Activated naive CD8-positive, alpha-beta T cell (primary cell): ENCODE measurements around the gene MLYCD.

Experiments
- H3K27ac Mint-ChIP-seq: one replicate; pipeline ENCODE4 v1.8.0; 2021; ENCODE audit warnings: mixed read lengths
- H3K27me3 Mint-ChIP-seq: one replicate; pipeline ENCODE4 v1.8.0; 2021; ENCODE audit warnings: mixed read lengths
- H3K36me3 Mint-ChIP-seq: one replicate; pipeline ENCODE4 v1.8.0; 2021; ENCODE audit warnings: mixed read lengths
- H3K4me1 Mint-ChIP-seq: one replicate; pipeline ENCODE4 v1.8.0; 2021; ENCODE audit warnings: low read depth, mixed read lengths
- H3K4me3 Mint-ChIP-seq: one replicate; pipeline ENCODE4 v1.8.0; 2021; ENCODE audit warnings: mild to moderate bottlenecking, mixed read lengths
- H3K9me3 Mint-ChIP-seq: one replicate; pipeline ENCODE4 v1.8.0; 2021; ENCODE audit warnings: low read depth, mixed read lengths

The MLYCD gene

GRCh38 chr16:83926726-83927397, 27.9 kb downstream of the MLYCD start:
- no peaks in the 10 kb centered on the region for H3K36me3 Mint-ChIP-seq
- H3K9me3 Mint-ChIP-seq: no peaks in the 10 kb centered on the region
- peaks cover 2% of the 10 kb centered on the region for H3K4me1 Mint-ChIP-seq
- H3K27ac Mint-ChIP-seq: no peak overlapping the region
- no peaks in the 10 kb centered on the region for H3K27me3 Mint-ChIP-seq
- H3K4me3 Mint-ChIP-seq: no peak overlapping the region

- Mint-ChIP-seq H3K27me3 (no peaks in the 10 kb centered on the region), H3K9me3 (no peaks in the 10 kb centered on the region), H3K27ac (no peak overlapping the region), H3K4me3 (no peak overlapping the region), H3K36me3 (no peaks in the 10 kb centered on the region), H3K4me1 (peaks cover 2% of the 10 kb centered on the region)
Measured at GRCh38 chr16:83928341-83929055, 29.6 kb downstream of the MLYCD start.

GRCh38 chr16:83929811-83930555, 31.1 kb downstream of the MLYCD start:
- no peak overlapping the region for H3K4me3 Mint-ChIP-seq

GRCh38 chr16:83930730-83931500, 32.0 kb downstream of the MLYCD start:
- peaks cover 2% of the 10 kb centered on the region for H3K4me1 Mint-ChIP-seq
- no peak overlapping the region for H3K4me3 Mint-ChIP-seq
- H3K36me3 Mint-ChIP-seq: no peaks in the 10 kb centered on the region
- no peaks in the 10 kb centered on the region for H3K27me3 Mint-ChIP-seq
- no peak overlapping the region for H3K27ac Mint-ChIP-seq
- no peaks in the 10 kb centered on the region for H3K9me3 Mint-ChIP-seq

More at GRCh38 chr16:83929811-83930555, 31.1 kb downstream of the MLYCD start:
- no peaks in the 10 kb centered on the region for H3K27me3 Mint-ChIP-seq
- no peaks in the 10 kb centered on the region for H3K9me3 Mint-ChIP-seq
- H3K36me3 Mint-ChIP-seq: no peaks in the 10 kb centered on the region
- peaks cover 2% of the 10 kb centered on the region for H3K4me1 Mint-ChIP-seq
- H3K27ac Mint-ChIP-seq: no peak overlapping the region

GRCh38 chr16:83931556-83931955, 32.6 kb downstream of the MLYCD start:
- H3K27me3 Mint-ChIP-seq: no peaks in the 10 kb centered on the region
- no peak overlapping the region for H3K4me3 Mint-ChIP-seq
- no peaks in the 10 kb centered on the region for H3K9me3 Mint-ChIP-seq
- no peaks in the 10 kb centered on the region for H3K36me3 Mint-ChIP-seq
- peaks cover under 1% of the 10 kb centered on the region for H3K4me1 Mint-ChIP-seq
- H3K27ac Mint-ChIP-seq: no peak overlapping the region

GRCh38 chr16:83932304-83932703, 33.4 kb downstream of the MLYCD start:
- Mint-ChIP-seq H3K4me3 (no peak overlapping the region), H3K27me3 (no peaks in the 10 kb centered on the region), H3K9me3 (no peaks in the 10 kb centered on the region), H3K27ac (no peak overlapping the region), H3K4me1 (no peaks in the 10 kb centered on the region), H3K36me3 (no peaks in the 10 kb centered on the region)

- Mint-ChIP-seq H3K4me1 (no peaks in the 10 kb centered on the region), H3K27ac (no peak overlapping the region)
Measured at GRCh38 chr16:83932955-83933673, 34.2 kb downstream of the MLYCD start.

GRCh38 chr16:83933885-83934683, 35.2 kb downstream of the MLYCD start:
- no peaks in the 10 kb centered on the region for H3K9me3 Mint-ChIP-seq
- no peaks in the 10 kb centered on the region for H3K27me3 Mint-ChIP-seq
- no peaks in the 10 kb centered on the region for H3K36me3 Mint-ChIP-seq
- no peaks in the 10 kb centered on the region for H3K4me1 Mint-ChIP-seq
- H3K4me3 Mint-ChIP-seq: no peak overlapping the region
- H3K27ac Mint-ChIP-seq: no peak overlapping the region

More at GRCh38 chr16:83932955-83933673, 34.2 kb downstream of the MLYCD start:
- Mint-ChIP-seq H3K36me3 (no peaks in the 10 kb centered on the region), H3K9me3 (no peaks in the 10 kb centered on the region), H3K4me3 (no peak overlapping the region), H3K27me3 (no peaks in the 10 kb centered on the region)

- no peaks in the 10 kb centered on the region for H3K4me1 Mint-ChIP-seq
- no peak overlapping the region for H3K4me3 Mint-ChIP-seq
- no peaks in the 10 kb centered on the region for H3K9me3 Mint-ChIP-seq
- H3K27me3 Mint-ChIP-seq: no peaks in the 10 kb centered on the region
- H3K27ac Mint-ChIP-seq: no peak overlapping the region
- H3K36me3 Mint-ChIP-seq: no peaks in the 10 kb centered on the region
Measured at GRCh38 chr16:83934684-83934977, 35.7 kb downstream of the MLYCD start.

- H3K27me3 Mint-ChIP-seq: no peaks in the 10 kb centered on the region
Measured at GRCh38 chr16:83935005-83935857, 36.3 kb downstream of the MLYCD start.

GRCh38 chr16:83935858-83936255, 36.9 kb downstream of the MLYCD start:
- Mint-ChIP-seq H3K27ac (no peak overlapping the region), H3K4me1 (no peaks in the 10 kb centered on the region), H3K27me3 (no peaks in the 10 kb centered on the region), H3K4me3 (no peak overlapping the region), H3K36me3 (no peaks in the 10 kb centered on the region), H3K9me3 (no peaks in the 10 kb centered on the region)

More at GRCh38 chr16:83935005-83935857, 36.3 kb downstream of the MLYCD start:
- H3K36me3 Mint-ChIP-seq: no peaks in the 10 kb centered on the region
- no peaks in the 10 kb centered on the region for H3K9me3 Mint-ChIP-seq
- H3K4me1 Mint-ChIP-seq: no peaks in the 10 kb centered on the region
- no peak overlapping the region for H3K4me3 Mint-ChIP-seq
- no peak overlapping the region for H3K27ac Mint-ChIP-seq

GRCh38 chr16:83936581-83937165, 37.8 kb downstream of the MLYCD start:
- no peaks in the 10 kb centered on the region for H3K4me1 Mint-ChIP-seq
- no peaks in the 10 kb centered on the region for H3K27me3 Mint-ChIP-seq
- H3K4me3 Mint-ChIP-seq: no peak overlapping the region
- no peaks in the 10 kb centered on the region for H3K36me3 Mint-ChIP-seq
- no peak overlapping the region for H3K27ac Mint-ChIP-seq
- no peaks in the 10 kb centered on the region for H3K9me3 Mint-ChIP-seq

GRCh38 chr16:83937267-83937666, 38.4 kb downstream of the MLYCD start:
- no peaks in the 10 kb centered on the region for H3K4me1 Mint-ChIP-seq
- H3K36me3 Mint-ChIP-seq: no peaks in the 10 kb centered on the region
- H3K9me3 Mint-ChIP-seq: no peaks in the 10 kb centered on the region
- no peaks in the 10 kb centered on the region for H3K27me3 Mint-ChIP-seq
- no peak overlapping the region for H3K4me3 Mint-ChIP-seq
- no peak overlapping the region for H3K27ac Mint-ChIP-seq
